Activated naive CD4-positive, alpha-beta T cell treated with anti-CD3 and anti-CD28 coated beads, Interleukin-2, amount 50 U/mL, for 16 hours (primary cell): Measurements from ENCODE around the gene NTN1.

ENCODE experiments used
- DNase-seq: peaks from one replicate; pipeline ENCODE4 v3.0.0-alpha.2; 2020

The NTN1 gene

GRCh38 chr17:9220398-9221146, 199.3 kb downstream of the NTN1 start:
- DNase-seq = no peak

- DNase-seq = no peak
Measured at GRCh38 chr17:9221147-9221921, 200.0 kb downstream of the NTN1 start.

- no peak for DNase-seq
Measured at GRCh38 chr17:9221922-9222180, 200.5 kb downstream of the NTN1 start.

GRCh38 chr17:9223531-9223930, 202.2 kb downstream of the NTN1 start:
- DNase-seq = no peak

- DNase-seq = no peak
Measured at GRCh38 chr17:9224485-9224884, 203.2 kb downstream of the NTN1 start.

GRCh38 chr17:9225305-9226101, 204.2 kb downstream of the NTN1 start:
- no peak for DNase-seq

GRCh38 chr17:9226130-9226793, 205.0 kb downstream of the NTN1 start:
- DNase-seq = no peak

GRCh38 chr17:9226794-9227135, 205.5 kb downstream of the NTN1 start:
- no peak for DNase-seq

- DNase-seq = no peak
Measured at GRCh38 chr17:9227819-9228407, 206.6 kb downstream of the NTN1 start.

- no peak for DNase-seq
Measured at GRCh38 chr17:9228408-9229159, 207.3 kb downstream of the NTN1 start.

GRCh38 chr17:9229160-9229825, 208.0 kb downstream of the NTN1 start:
- no peak for DNase-seq

- DNase-seq = no peak
Measured at GRCh38 chr17:9229826-9230201, 208.5 kb downstream of the NTN1 start.

GRCh38 chr17:9230346-9230745, 209.0 kb downstream of the NTN1 start:
- no peak for DNase-seq

- DNase-seq = no peak
Measured at GRCh38 chr17:9230861-9231260, 209.6 kb downstream of the NTN1 start.

GRCh38 chr17:9231449-9232154, 210.3 kb downstream of the NTN1 start:
- no peak for DNase-seq

- no peak for DNase-seq
Measured at GRCh38 chr17:9232155-9232475, 210.8 kb downstream of the NTN1 start.

GRCh38 chr17:9232591-9233270, 211.4 kb downstream of the NTN1 start:
- DNase-seq = no peak

- DNase-seq = no peak
Measured at GRCh38 chr17:9233271-9233599, 211.9 kb downstream of the NTN1 start.

GRCh38 chr17:9233761-9234160, 212.5 kb downstream of the NTN1 start:
- DNase-seq = no peak

GRCh38 chr17:9234389-9234945, 213.2 kb downstream of the NTN1 start:
- no peak for DNase-seq
